Daoy (cell line): ENCODE measurements around the gene USH2A. TPM values are rescaled to one million over a fixed set of nuclear protein-coding genes. Genes with fewer than 3 reads are reported as not detected.

ENCODE experiments used
- DNase-seq: peaks from one replicate; pipeline ENCODE4 v3.0.0-alpha.2; 2015; ENCODE audit warnings: low read depth
- total RNA-seq: library from RNA; depleted of rRNA; stranded (reverse); fragments of >200 nt; shearing (Covaris generic); gene quantifications from 2 replicates; pipeline ENCODE4 v1.2.3, GENCODE V29; 2014

USH2A gene
- total RNA-seq, 1 experiment from 2014 or later: under 0.01 TPM

- DNase-seq: no peak
Observed at GRCh38 chr1:216123446-216124191, 299.6 kb downstream of the USH2A start.

DNA sequence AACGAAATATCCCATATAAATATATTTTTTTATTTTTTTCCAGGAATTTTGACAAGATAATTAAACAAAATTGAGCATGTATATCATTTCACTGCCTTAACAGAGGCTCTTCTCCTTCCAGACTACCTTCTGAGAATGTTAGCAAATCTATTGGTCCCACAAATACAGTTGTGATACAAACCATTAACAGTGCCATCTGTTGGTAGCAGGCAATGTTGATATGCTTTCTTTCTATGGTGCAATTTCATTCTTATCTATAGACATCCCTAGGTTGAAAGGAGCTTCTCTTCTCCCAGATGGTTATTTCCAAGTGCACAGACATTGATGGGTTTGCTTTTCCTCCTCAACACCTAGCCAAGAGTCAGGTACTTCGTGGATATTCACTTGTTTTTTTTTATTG, 303.6 kb downstream of the USH2A start:
- DNase-seq: peak; percentile 13

GRCh38 chr1:216114180-216114579, 309.1 kb downstream of the USH2A start:
- DNase-seq: no peak

DNA sequence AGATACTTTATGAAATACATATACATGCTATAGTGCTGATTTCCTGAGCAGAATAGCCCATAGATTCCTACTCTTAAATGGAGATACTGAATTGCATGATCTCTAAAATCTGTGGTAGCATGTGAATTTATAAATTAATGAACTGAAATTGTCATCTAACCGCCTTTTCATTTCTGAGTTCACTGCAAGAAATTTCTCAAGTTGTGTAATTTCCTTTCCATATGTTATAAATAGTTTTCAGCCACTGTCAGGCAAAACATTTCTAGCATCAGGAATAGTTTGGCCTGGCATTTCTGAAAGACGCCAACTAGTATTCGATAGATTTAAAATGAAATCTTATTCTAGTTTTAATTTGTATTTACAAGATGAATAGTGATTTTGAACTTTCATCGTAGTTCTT, 310.1 kb downstream of the USH2A start:
- no peak for DNase-seq

- no peak for DNase-seq
Observed at GRCh38 chr1:216111842-216112241, 311.4 kb downstream of the USH2A start.

- DNase-seq: no peak
Observed at GRCh38 chr1:216095400-216095799, 327.8 kb downstream of the USH2A start.

DNA sequence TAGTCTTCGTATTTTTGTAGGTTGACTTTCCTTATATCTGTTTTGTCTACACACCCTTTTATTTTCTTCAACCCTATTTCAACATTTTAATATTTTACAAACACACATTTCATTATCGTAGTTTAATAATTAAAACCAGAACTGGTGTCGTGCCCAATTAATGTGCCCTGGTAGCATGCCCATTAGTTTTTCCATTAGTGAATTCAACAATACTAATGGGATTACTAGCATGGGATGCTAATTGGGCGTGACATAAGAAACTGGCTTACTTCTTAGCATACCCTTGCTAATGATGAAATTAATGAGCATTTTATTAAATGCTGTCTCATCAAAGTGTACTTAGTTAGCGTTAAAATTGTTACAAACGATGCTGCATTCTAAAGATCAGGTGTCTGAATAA, 332.7 kb downstream of the USH2A start:
- no peak for DNase-seq

- DNase-seq: no peak
Observed at GRCh38 chr1:216086678-216087077, 336.6 kb downstream of the USH2A start.

- DNase-seq: no peak
Observed at GRCh38 chr1:216081445-216081844, 341.8 kb downstream of the USH2A start.

DNA sequence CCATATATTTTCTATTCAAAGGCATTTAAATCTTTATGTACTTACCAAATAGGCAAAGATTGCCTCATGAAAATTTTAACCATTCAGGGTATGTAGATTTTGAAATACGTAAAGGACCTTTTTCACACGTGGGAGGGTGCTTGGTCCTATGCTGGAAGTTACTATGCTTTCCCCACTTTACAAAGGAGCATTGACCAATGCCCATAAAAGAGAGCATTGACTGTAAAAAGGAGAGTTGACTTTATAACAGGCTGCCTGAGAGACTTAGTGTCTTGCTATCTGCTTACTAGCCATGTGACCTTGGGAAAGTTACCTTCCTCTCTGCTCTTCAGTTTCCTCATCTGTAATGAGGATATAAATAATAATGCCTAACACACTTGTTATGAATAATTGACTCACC, 346.5 kb downstream of the USH2A start:
- DNase-seq: no peak

DNA sequence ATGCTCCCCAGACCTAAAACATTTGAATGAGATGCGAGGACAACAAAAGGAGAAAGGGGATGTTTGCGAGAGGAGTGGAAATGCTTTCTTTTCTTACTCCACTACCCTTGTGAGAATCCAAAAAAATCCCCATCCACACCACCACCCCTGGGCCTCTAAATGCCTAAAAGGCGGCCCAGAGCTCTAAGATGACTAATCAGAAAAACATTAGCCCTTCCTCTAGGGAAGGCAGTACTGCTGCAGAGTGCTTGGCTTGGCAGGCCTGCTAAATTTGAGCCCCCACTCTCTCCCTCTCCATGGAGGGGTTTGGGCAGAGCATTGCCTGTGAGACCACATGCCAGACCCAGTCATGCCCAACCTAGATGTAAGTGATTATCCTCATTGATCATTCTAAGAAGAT, 347.9 kb downstream of the USH2A start:
- peak; percentile 22 for DNase-seq

GRCh38 chr1:216073793-216074595, 349.3 kb downstream of the USH2A start:
- DNase-seq: no peak

DNA sequence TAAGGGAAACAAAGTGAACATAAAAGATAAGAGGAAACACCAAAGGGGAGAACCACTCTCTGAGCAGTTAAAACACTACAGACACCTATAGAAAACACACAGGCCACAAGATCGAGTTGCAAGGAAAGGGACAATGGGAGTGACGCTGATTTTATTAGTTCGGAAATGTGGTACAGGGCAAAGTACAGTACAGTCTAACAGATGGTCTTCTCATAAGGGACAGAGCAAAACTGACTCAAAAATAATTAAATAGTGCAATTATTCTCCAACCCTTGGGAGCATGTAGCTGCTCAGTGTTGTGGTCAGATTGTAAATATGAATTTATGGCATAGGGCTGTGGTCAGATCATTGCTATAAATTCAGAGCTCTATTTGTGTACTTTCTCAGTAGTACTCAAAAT, 352.0 kb downstream of the USH2A start:
- DNase-seq: no peak

GRCh38 chr1:216064643-216065042, 358.6 kb downstream of the USH2A start:
- no peak for DNase-seq

- DNase-seq: no peak
Observed at GRCh38 chr1:216057947-216058346, 365.3 kb downstream of the USH2A start.

DNA sequence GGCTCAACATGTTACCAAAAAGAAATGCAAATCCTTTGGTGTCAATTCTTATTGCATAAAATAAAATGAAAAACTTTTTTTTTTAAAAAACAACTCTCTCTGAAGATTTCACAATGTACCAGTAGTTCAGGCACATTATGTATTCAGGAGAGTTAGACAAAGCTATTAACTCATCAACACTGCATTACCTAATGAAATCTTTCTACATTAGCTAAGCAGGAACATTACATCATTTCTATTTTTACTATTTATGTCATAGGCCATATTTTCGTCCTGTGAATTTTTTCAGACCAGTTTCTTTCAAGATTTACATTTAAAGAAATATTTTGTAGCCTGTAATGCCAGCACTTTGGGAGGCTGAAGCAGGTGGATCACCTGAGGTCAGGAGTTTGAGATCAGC, 366.2 kb downstream of the USH2A start:
- no peak for DNase-seq

- DNase-seq: no peak
Observed at GRCh38 chr1:216055004-216055403, 368.2 kb downstream of the USH2A start.

- DNase-seq: no peak
Observed at GRCh38 chr1:216054600-216054999, 368.6 kb downstream of the USH2A start.

DNA sequence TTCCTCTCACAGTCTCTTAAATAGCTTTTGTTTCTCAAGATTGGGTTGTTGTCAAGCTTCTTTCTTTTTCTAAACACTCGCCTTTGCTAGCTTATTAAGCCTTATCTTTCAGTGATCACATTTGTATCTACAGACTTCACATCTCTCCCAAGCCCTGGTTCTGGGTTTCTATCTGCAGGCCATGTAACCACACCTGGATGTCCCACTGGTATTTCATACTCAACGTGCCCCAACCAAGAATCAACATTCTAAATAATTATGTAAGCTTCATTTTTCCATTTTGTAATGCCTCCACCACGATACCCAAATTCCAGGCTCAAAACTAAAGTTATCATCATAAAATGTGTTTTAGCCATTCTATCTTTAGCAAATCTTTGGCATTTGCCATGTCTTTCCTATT, 372.2 kb downstream of the USH2A start:
- DNase-seq: no peak

- no peak for DNase-seq
Observed at GRCh38 chr1:216049741-216050430, 373.4 kb downstream of the USH2A start.

GRCh38 chr1:216047811-216048572, 375.3 kb downstream of the USH2A start:
- no peak for DNase-seq

DNA sequence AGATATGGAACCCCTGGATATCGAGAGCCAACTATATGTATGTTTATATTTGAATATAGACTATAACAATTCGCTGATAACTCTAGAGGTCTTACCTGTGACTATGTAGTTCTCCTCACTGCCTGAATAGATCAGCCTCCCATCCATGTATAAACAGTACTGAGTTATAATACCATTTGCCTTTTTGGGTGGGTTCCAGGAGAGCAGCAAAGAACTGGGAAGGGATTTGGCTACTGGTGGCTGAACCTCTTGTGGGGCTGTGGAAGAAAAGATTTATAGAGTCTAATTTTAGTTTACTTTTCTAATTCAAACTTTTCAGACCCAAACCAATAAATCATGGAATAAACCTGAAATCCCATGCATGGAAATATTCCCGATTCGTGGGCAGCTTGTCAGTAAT, 376.9 kb downstream of the USH2A start:
- DNase-seq: no peak
